GM10266 (cell line): ENCODE data around the gene CLEC1A.

Source experiments
- DNase-seq: peaks from one replicate; pipeline ENCODE4 v3.0.0; 2012; ENCODE audit errors: extremely low spot score
- TF ChIP-seq, protein P1 (sequence below): IDR thresholded peaks from 2 replicates; pipeline ENCODE4 v1.5.1; 2012; ENCODE audit warnings: mild to moderate bottlenecking, low read depth; ENCODE audit not compliant: control insufficient read depth, insufficient read depth; ENCODE audit errors: missing control alignments

The CLEC1A gene

DNA sequence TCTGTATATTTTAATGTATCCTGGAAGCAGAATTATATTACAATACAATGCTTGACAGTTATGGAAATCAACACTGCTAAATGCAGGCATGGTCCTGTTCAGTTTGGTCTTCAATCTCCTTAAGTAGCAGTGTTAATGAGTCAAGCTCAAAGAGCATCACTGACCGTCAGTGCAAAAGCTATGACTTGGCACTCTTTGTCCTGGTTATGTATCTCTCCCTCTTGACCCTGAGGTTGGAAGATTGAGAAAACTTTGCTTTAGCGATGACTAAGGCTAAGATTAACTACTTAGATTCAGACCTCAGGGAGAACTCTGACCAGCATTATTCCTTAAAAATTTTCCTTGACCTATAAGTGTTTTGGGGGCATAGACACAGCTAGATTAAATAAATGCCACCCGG, 20.3 kb upstream of the CLEC1A start:
- DNase-seq = no peak
- TF ChIP-seq, protein P1, sequence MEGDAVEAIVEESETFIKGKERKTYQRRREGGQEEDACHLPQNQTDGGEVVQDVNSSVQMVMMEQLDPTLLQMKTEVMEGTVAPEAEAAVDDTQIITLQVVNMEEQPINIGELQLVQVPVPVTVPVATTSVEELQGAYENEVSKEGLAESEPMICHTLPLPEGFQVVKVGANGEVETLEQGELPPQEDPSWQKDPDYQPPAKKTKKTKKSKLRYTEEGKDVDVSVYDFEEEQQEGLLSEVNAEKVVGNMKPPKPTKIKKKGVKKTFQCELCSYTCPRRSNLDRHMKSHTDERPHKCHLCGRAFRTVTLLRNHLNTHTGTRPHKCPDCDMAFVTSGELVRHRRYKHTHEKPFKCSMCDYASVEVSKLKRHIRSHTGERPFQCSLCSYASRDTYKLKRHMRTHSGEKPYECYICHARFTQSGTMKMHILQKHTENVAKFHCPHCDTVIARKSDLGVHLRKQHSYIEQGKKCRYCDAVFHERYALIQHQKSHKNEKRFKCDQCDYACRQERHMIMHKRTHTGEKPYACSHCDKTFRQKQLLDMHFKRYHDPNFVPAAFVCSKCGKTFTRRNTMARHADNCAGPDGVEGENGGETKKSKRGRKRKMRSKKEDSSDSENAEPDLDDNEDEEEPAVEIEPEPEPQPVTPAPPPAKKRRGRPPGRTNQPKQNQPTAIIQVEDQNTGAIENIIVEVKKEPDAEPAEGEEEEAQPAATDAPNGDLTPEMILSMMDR = no peak

DNA sequence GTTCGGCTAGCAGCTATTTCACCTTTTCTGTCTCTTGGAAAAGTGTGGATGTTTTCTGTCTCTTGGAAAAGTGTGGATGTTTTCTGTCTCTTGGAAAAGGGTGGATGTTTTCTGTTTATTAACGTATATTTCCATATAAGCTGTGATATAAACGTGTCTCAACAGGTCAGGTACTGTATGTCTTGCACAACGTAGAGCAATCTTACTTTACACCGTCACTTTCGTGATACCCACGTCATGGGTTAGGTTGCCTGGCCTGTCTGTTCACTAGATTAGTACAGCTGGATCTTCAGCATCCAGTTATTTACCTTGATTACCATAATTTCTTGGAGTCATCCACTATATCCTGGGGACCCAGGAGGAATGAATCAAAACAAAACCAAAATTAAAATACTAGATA, 17.1 kb upstream of the CLEC1A start:
- TF ChIP-seq, protein P1 = no peak
- DNase-seq = no peak

DNA sequence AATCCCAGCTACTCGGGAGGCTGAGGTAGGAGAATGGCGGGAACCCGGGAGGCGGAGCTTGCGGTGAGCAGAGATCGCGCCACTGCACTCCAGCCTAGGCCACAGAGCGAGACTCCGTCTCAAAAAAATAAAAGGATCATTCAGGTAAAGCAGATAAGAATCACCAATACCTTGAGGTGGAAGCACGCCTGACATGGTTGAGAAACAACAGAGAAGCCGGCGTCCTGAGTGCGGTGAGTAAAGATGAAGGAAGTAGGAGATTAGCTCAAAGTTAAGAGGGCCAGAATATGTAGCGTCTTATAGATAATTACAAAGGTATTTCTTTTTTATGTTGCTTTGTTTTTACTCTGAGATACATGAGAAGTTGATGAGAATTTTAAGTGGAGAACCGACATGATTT, 16.5 kb upstream of the CLEC1A start:
- DNase-seq = no peak
- TF ChIP-seq, protein P1 = no peak

DNA sequence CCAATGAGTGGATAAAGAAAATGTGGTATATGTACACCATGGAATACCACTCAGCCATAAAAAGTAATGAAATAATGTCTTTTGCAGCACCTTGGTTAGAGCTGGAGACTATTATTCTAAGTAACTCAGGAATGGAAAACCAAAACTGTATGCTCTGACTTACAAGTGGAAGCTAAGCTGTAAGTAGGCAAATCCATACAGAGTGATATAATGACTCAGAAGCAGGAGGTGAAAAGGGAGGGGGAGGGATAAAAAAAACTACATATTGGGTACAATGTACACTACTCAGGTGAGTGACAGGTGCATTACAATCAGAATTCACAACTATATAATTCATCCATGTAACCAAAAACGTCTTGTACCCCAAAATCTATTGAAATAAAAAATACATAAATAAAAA, 15.1 kb upstream of the CLEC1A start:
- DNase-seq = no peak
- TF ChIP-seq, protein P1 = no peak

DNA sequence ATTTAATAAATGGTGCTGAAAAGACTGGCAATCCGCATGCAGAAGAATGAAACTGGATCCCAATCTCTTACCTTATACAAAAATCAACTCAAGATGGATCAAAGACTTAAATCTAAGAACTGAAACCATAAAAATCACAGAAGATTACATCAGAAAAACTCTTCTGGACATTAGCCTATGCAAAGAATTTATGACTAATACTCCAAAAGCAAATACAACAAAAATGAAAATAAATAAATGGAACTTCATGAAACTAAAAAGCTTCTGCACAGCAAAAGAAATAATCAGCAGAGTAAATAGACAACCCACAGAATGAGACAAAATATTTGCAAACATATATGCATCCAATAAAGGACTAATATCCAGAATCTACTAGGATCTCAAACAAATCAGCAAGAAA, 14.3 kb upstream of the CLEC1A start:
- TF ChIP-seq, protein P1 = no peak
- DNase-seq = no peak

DNA sequence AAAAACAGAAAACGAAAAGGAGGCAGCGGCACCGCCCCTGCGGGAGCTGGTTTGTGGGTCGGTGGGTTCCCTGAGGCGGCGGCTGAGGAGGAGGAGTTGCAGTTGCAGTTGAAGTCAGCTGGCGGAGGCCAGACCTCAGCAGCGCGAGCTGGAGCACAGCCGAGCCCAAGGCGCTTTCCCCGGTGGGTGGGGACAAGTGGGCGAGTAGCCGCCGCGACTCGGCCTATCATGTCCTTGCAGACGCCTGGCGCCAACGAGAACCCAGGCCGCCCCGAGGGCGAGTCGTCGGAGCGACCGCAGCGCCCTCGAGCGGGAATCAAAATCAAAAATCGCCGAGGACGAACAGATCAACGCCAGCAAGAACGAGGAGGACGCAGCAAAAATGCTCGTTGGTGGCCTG, 12.7 kb upstream of the CLEC1A start:
- TF ChIP-seq, protein P1 = no peak
- no peak for DNase-seq

DNA sequence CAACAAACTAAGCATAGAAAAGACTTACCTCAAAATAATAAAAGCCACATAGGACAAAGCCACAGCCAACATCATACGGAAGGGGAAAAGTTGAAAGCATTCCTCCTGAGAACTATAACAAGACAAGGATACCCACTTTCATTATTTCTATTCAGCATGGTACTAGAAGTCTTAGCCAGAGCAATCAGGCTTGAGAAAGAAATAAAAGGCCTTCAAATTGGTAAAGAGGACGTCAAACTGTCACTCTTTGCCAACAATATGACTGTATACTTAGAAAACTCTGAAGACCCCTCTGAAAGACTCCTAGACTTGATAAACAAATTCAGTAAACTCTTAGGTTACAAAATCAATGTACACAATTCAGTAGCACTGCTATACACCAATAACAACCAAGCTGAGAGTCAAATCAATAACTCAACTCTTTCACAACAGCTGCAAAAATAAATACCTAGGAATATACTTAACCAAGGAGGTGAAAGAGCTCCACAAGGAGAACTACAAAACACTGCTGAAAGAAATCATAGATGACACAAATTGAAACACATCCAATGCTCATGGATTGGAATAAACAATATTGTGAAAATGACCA, 11.6 kb upstream of the CLEC1A start:
- no peak for DNase-seq
- TF ChIP-seq, protein P1 = no peak
